ENCODE results near the gene BBS9. TPM values are rescaled to one million over a fixed set of nuclear protein-coding genes. Genes with fewer than 3 reads are reported as not detected.

The BBS9 gene
- total RNA-seq, 6 experiments from 2014 or later = 3.0 to 8.0 (median 6.6) TPM

DNA sequence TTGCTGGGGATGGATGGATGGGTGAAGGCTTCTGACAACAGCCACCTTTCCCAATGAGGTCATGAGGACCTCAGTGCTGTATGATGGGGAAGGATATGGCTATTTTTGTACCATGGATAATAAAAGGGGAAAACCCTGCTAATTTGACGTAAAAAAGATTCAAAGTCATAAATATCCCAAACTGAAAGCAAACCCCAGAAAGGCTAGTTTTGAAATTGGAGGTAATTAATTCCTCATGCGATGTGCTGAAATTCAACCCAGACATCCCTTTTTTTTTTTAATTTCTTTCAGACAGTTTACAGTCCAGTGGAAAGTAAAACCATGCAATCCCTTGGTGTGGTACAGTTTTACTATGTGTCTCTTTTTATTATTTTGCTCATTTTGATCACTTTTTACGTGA lies 521.5 kb downstream of the BBS9 start:
- Histone ChIP-seq H3K27me3 (no peaks in the 10 kb centered on the region), H3K9me3 (no peaks in the 10 kb centered on the region), H3K36me3 (no peaks in the 10 kb centered on the region), H3K27ac (no peak overlapping the region), H3K4me1 (no peaks in the 10 kb centered on the region), H3K4me3 (no peak overlapping the region)
- no peak for ATAC-seq
- WGBS (ENCODE audit: insufficient coverage, low coverage, low lambda C conversion rate, missing lambda C conversion rate) = 89% methylated on average over 3 of the region's 3 CpGs
- no peak for DNase-seq
- intact Hi-C loops (cut with DNase I) = no loop called here
- TF ChIP-seq POLR2A (IDR thresholded peaks at IDR 0.05) = no peak
- TF ChIP-seq, protein P1, sequence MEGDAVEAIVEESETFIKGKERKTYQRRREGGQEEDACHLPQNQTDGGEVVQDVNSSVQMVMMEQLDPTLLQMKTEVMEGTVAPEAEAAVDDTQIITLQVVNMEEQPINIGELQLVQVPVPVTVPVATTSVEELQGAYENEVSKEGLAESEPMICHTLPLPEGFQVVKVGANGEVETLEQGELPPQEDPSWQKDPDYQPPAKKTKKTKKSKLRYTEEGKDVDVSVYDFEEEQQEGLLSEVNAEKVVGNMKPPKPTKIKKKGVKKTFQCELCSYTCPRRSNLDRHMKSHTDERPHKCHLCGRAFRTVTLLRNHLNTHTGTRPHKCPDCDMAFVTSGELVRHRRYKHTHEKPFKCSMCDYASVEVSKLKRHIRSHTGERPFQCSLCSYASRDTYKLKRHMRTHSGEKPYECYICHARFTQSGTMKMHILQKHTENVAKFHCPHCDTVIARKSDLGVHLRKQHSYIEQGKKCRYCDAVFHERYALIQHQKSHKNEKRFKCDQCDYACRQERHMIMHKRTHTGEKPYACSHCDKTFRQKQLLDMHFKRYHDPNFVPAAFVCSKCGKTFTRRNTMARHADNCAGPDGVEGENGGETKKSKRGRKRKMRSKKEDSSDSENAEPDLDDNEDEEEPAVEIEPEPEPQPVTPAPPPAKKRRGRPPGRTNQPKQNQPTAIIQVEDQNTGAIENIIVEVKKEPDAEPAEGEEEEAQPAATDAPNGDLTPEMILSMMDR (IDR thresholded peaks at IDR 0.05) = no peak

DNA sequence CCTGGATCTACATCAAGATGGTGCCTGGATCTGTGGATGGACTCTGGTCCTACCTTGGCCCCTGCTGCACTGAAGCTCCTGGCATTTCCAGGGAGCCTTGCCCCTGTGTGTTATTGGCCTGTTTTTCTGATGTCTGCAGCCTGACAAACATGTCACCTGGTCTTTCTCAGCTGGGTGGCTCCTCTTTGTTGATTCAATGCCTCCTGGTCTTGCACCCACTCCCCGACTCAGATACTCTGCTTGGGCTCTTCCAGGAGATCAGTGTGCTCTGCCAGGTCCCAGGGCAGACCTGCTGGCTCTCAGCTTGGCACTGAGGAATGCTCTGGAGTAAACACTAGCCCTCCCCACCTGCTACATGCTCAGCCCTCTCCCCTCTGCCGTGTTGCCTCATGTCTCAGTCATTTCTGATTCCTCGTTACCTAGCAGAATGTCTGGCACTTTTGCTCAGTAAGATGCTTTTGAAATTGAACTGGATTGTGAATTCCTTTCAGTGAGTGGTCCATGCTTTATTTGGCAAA lies 522.7 kb downstream of the BBS9 start:
- ATAC-seq = no peak
- H3K4me3 ChIP-seq = no peak overlapping the region
- H3K27ac ChIP-seq = no peak overlapping the region
- intact Hi-C loops (cut with DNase I) = no loop called here
- no peaks in the 10 kb centered on the region for H3K36me3 ChIP-seq
- H3K9me3 ChIP-seq = no peaks in the 10 kb centered on the region
- H3K27me3 ChIP-seq = no peaks in the 10 kb centered on the region
- TF ChIP-seq, protein P1 (IDR thresholded peaks at IDR 0.05) = no peak
- no peak for TF ChIP-seq POLR2A (IDR thresholded peaks at IDR 0.05)
- DNase-seq = no peak
- no CpG with 5 or more reads among the region's 3 CpGs for WGBS (ENCODE audit: insufficient coverage, low coverage, low lambda C conversion rate, missing lambda C conversion rate)
- H3K4me1 ChIP-seq = no peaks in the 10 kb centered on the region

DNA sequence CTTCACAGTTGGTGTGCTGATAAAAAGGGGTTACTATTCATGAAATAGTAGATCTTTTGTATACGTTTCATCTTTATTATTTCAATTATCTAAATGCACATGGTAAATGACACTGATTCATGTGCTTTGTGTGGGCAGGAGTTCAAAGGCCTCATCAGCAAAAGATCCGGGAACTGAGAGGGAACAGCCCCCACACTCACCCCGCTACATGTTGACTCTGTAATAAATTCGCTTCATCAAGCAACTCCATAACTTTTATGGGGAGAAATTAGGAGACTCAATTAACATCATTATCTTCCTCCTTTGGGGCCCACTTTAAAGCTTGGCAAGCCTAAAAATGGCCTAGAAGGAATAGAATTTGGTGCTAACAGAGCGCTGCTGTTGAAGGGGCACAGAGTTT lies 525.3 kb downstream of the BBS9 start:
- ATAC-seq (no peak), DNase-seq (no peak)
- no peaks in the 10 kb centered on the region for H3K9me3 ChIP-seq
- no peaks in the 10 kb centered on the region for H3K4me1 ChIP-seq
- no peak overlapping the region for H3K4me3 ChIP-seq
- TF ChIP-seq POLR2A (IDR thresholded peaks at IDR 0.05) = no peak
- TF ChIP-seq, protein P1 (IDR thresholded peaks at IDR 0.05) = no peak
- 91% methylated on average over 5 of the region's 5 CpGs for WGBS (ENCODE audit: insufficient coverage, low coverage, low lambda C conversion rate, missing lambda C conversion rate)
- H3K27ac ChIP-seq = no peak overlapping the region
- no peaks in the 10 kb centered on the region for H3K36me3 ChIP-seq
- intact Hi-C loops (cut with DNase I) = no loop called here
- no peaks in the 10 kb centered on the region for H3K27me3 ChIP-seq

Small RNA genes lying within 50 kb of the gene (small RNA-seq; reads per million reads assigned to genes)
- gene AC007312.1 (0 reads per million in 2 experiments), gene AC074338.1 (0 reads per million in 2 experiments), gene RNA5SP229 (0.39 to 1.0 reads per million in 2 experiments)

Other genes with a start within 250 kb of the BBS9 start
- 10 to 100 TPM in 4 of 6 experiments, 1 to 10 TPM in 2; 7.0 to 14.5 (median 10.5) TPM for gene KBTBD2, start 237.8 kb upstream of the BBS9 start, total RNA-seq
- 10 to 100 TPM; 22.2 to 54.6 (median 37.6) TPM for gene FKBP9, start 172.1 kb upstream of the BBS9 start, total RNA-seq
- gene NT5C3A, start 66.8 kb upstream of the BBS9 start, total RNA-seq = 10 to 100 TPM in 3 of 6 experiments, 1 to 10 TPM in 3; 7.7 to 26.7 (median 11.0) TPM
- gene RP9, start 20.2 kb upstream of the BBS9 start, total RNA-seq = 1 to 10 TPM; 3.4 to 5.8 (median 4.8) TPM

Data from right lobe of liver (tissue), 6 donors.